ENCODE results near the gene RNF222. TPM values are rescaled to one million over a fixed set of nuclear protein-coding genes. Genes with fewer than 3 reads are reported as not detected.
A peak's percentile ranks its signal among the peaks of the same experiment; 100 is the strongest.

The RNF222 gene
- total RNA-seq, 1 donor from 2014 or later = under 0.01 TPM

DNA sequence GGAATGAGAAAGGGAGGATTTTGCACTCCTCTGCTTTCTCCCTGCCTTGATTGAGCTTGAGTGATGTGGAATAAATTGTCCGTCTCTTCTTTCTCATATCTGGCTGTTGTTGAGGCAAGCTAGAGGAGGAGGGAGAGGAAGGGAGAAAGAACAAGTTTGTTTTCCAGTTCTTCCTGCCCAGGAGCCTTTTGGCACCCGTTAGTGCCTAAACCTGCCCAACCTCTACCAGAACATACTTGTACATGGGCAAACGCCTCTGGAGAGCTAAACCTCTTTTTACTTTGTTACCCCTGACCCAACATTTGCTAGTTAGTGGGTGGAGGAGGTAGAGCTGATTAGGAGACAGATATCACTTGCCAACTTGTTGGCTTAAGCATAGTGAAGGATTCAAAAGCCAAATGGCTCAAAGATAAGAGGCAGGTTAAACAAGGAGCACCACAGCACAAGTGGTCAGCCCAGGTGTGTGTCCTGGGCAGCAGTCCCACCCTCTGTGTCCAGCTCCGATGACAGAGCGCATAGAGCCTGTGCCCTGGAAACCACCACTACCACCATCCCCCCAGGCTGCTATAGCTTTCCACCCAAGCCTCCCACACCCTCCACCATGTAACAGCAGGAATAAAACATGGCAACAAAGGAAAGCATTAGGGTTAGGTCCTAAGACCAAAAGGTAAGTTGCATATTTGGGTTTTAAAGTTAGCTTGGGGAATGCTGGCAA, 51.5 kb downstream of the RNF222 start:
- FAIRE-seq (peak; percentile 77), DNase-seq (ENCODE audit: low read depth) (peak; percentile 30)
- no peak overlapping the region for H3K4me3 ChIP-seq (ENCODE audit: low read depth, low read length)
- TF ChIP-seq, protein P1, sequence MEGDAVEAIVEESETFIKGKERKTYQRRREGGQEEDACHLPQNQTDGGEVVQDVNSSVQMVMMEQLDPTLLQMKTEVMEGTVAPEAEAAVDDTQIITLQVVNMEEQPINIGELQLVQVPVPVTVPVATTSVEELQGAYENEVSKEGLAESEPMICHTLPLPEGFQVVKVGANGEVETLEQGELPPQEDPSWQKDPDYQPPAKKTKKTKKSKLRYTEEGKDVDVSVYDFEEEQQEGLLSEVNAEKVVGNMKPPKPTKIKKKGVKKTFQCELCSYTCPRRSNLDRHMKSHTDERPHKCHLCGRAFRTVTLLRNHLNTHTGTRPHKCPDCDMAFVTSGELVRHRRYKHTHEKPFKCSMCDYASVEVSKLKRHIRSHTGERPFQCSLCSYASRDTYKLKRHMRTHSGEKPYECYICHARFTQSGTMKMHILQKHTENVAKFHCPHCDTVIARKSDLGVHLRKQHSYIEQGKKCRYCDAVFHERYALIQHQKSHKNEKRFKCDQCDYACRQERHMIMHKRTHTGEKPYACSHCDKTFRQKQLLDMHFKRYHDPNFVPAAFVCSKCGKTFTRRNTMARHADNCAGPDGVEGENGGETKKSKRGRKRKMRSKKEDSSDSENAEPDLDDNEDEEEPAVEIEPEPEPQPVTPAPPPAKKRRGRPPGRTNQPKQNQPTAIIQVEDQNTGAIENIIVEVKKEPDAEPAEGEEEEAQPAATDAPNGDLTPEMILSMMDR (IDR thresholded peaks at IDR 0.05; ENCODE audit: insufficient read depth, low read length, severe bottlenecking) = no peak
- H3K36me3 ChIP-seq (ENCODE audit: control insufficient read depth, insufficient read depth, low read length) = no peaks in the 10 kb centered on the region
- H3K27me3 ChIP-seq (ENCODE audit: control insufficient read depth, insufficient read depth, low read length) = peaks cover 4% of the 10 kb centered on the region

GRCh38 chr17:8345052-8345690, 52.5 kb downstream of the RNF222 start:
- no peaks in the 10 kb centered on the region for H3K36me3 ChIP-seq (ENCODE audit: control insufficient read depth, insufficient read depth, low read length)
- DNase-seq (ENCODE audit: low read depth) = no peak
- H3K27me3 ChIP-seq (ENCODE audit: control insufficient read depth, insufficient read depth, low read length) = peaks cover 4% of the 10 kb centered on the region
- H3K4me3 ChIP-seq (ENCODE audit: low read depth, low read length) = no peak overlapping the region
- no peak for FAIRE-seq
- TF ChIP-seq, protein P1 (IDR thresholded peaks at IDR 0.05; ENCODE audit: insufficient read depth, low read length, severe bottlenecking) = no peak

DNA sequence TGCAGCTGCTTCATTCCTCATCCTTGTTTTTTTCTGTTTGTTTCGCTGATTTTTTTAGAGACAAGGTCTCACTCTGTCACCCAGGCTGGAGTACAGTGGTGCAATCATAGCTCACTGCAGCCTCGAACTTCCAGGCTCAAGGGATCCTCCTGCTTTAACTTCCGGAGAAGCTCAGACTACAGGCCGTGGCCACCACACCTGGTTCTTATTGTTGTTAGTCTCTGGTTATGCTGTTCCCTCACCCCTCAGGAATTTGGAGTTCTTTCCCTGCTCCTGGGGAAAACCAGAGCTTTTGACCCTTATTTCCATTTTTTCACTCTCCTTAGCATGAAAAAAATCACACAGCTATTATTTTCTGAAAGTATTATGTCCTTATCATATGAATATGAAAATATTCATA, 56.2 kb downstream of the RNF222 start:
- Histone ChIP-seq H3K36me3 (ENCODE audit: control insufficient read depth, insufficient read depth, low read length) (no peaks in the 10 kb centered on the region), H3K27me3 (ENCODE audit: control insufficient read depth, insufficient read depth, low read length) (peaks cover 6% of the 10 kb centered on the region), H3K4me3 (ENCODE audit: low read depth, low read length) (no peak overlapping the region)
- FAIRE-seq (no peak), DNase-seq (ENCODE audit: low read depth) (no peak)
- TF ChIP-seq, protein P1 (IDR thresholded peaks at IDR 0.05; ENCODE audit: insufficient read depth, low read length, severe bottlenecking) = no peak

Other genes starting within 250 kb of the RNF222 start
- gene PER1, start 245.4 kb downstream of the RNF222 start, total RNA-seq = 21.9 and 26.4 TPM in 2 replicates
- 2.1 and 4.4 TPM in 2 replicates for gene VAMP2, start 234.9 kb downstream of the RNF222 start, total RNA-seq
- gene TMEM107, start 221.4 kb downstream of the RNF222 start, total RNA-seq = 20.2 and 24.2 TPM in 2 replicates
- gene BORCS6, start 207.6 kb downstream of the RNF222 start, total RNA-seq = 6.5 and 6.8 TPM in 2 replicates
- 0.64 and 1.6 TPM in 2 replicates for gene AURKB, start 187.3 kb downstream of the RNF222 start, total RNA-seq
- gene CTC1, start 149.8 kb downstream of the RNF222 start, total RNA-seq = 2.9 and 5.6 TPM in 2 replicates
- 5.8 and 9.5 TPM in 2 replicates for gene PFAS, start 148.5 kb downstream of the RNF222 start, total RNA-seq
- 11.1 and 11.8 TPM in 2 replicates for gene RANGRF, start 109.2 kb downstream of the RNF222 start, total RNA-seq
- 0.26 and 0.38 TPM in 2 replicates for gene SLC25A35, start 102.4 kb downstream of the RNF222 start, total RNA-seq
- gene ARHGEF15, start 87.6 kb downstream of the RNF222 start, total RNA-seq = not detected in 2 replicates
- not detected in 2 replicates for gene ODF4, start 58.0 kb downstream of the RNF222 start, total RNA-seq
- 6,352 and 10,136 TPM in 2 replicates for gene RPL26, start 14.6 kb downstream of the RNF222 start, total RNA-seq
- gene NDEL1, start 38.1 kb upstream of the RNF222 start, total RNA-seq = 47.1 and 52.6 TPM in 2 replicates
- 28.5 and 31.6 TPM in 2 replicates for gene MYH10, start 232.9 kb upstream of the RNF222 start, total RNA-seq